HepG2 (cell line): Measurements from ENCODE around the gene CORO1C. TPM values are rescaled to one million over a fixed set of nuclear protein-coding genes. Genes with fewer than 3 reads are reported as not detected.

ENCODE experiments used
- ATAC-seq: fragments of 200-7000 bp; cut with Tn5 transposase; 3 replicates; pipeline ENCODE4 v1.9.1; 2020; ENCODE audit warnings: mild to moderate bottlenecking, moderate library complexity
- BruUV-seq: library from RNA; stranded (reverse); fragments of 400-500 nt; replicated peaks from 2 replicates; lab custom pipeline; 2021; lab: Mats Ljungman, UMichigan
- CTCF ChIA-PET: fragments of 300-600 bp; formaldehyde crosslinking; extraction: SDS; loops from one replicate; lab custom pipeline; 2021; ENCODE audit warnings: low total read pairs, inconsistent platforms, low intra/inter-chr PET ratio; lab: Yijun Ruan, JAX
- POLR2A ChIA-PET: fragments of 350-600 bp; sonication (Branson Sonifier 250); formaldehyde crosslinking; loops from one replicate; lab custom pipeline; 2020; ENCODE audit warnings: antibody characterized with exemption, inconsistent platforms; lab: Yijun Ruan, JAX
- DNase-seq: peaks from one replicate; pipeline ENCODE4 v3.0.0-alpha.2; 2015; ENCODE audit warnings: low spot score
- FAIRE-seq: peaks from 3 replicates; lab custom pipeline; 2011; peaks lifted over from hg19 to GRCh38; lab: Jason Lieb, UNC
- H2AFZ ChIP-seq: one replicate; pipeline ENCODE4 v1.6.1; 2011; ENCODE audit warnings: low read length, inconsistent platforms
- H3K27ac ChIP-seq: fragments of 300-600 bp; 3 replicates; pipeline ENCODE4 v1.8.0; 2011; ENCODE audit warnings: mixed run types, mild to moderate bottlenecking, mixed read lengths, low read length, inconsistent platforms; ENCODE audit not compliant: insufficient read depth; ENCODE audit errors: extremely low read length
- H3K27me3 ChIP-seq, 2 experiments: fragments of 200-600 bp in 1 of 2; 2 replicates in 1 of 2; 3 replicates in 1 of 2; pipeline versions ENCODE4 v1.6.0 to v1.8.0; 2011; ENCODE audit warnings: low read length in 2 of 2, mild to moderate bottlenecking in 2 of 2, moderate library complexity in 2 of 2, inconsistent platforms in 1 of 2; ENCODE audit not compliant: insufficient read depth in 2 of 2, control insufficient read depth in 1 of 2
- H3K36me3 ChIP-seq, 2 experiments: fragments of 200-600 bp in 1 of 2; replicated peaks in 1 of 2; 2 replicates in 1 of 2; 3 replicates in 1 of 2; pipeline versions ENCODE4 v1.5.1 to v1.8.0; 2011; ENCODE audit warnings: low read length in 2 of 2, inconsistent platforms in 1 of 2; ENCODE audit not compliant: insufficient read depth in 2 of 2, control insufficient read depth in 1 of 2
- H3K4me1 ChIP-seq: 2 replicates; pipeline ENCODE4 v1.5.1; 2012; ENCODE audit warnings: low read length, inconsistent platforms; ENCODE audit not compliant: insufficient read depth
- H3K4me2 ChIP-seq: 2 replicates; pipeline ENCODE4 v1.6.0; 2011; ENCODE audit warnings: low read depth, low read length, inconsistent platforms
- H3K4me3 ChIP-seq, 3 experiments: fragments of 200-600 bp in 1 of 3; sonication (generic), shearing (Covaris generic) in 1 of 3; replicated peaks in 1 of 3; 2 replicates each; pipeline ENCODE4 v1.5.1; 2011 to 2016; ENCODE audit warnings: low read length in 3 of 3, inconsistent platforms in 2 of 3, low read depth in 2 of 3, mild to moderate bottlenecking in 2 of 3, control low read depth in 1 of 3, mixed read lengths in 1 of 3; ENCODE audit not compliant: insufficient read depth in 1 of 3
- H3K79me2 ChIP-seq: one replicate; pipeline ENCODE4 v1.6.1; 2011; ENCODE audit warnings: low read length, inconsistent platforms; ENCODE audit not compliant: insufficient read depth
- H3K9ac ChIP-seq: 2 replicates; pipeline ENCODE4 v1.6.0; 2011; ENCODE audit warnings: mild to moderate bottlenecking, low read depth, low read length, inconsistent platforms; ENCODE audit not compliant: insufficient read depth
- H3K9me3 ChIP-seq: 2 replicates; pipeline ENCODE4 v1.5.1; 2012; ENCODE audit warnings: mild to moderate bottlenecking, low read length
- H4K20me1 ChIP-seq: 2 replicates; pipeline ENCODE4 v1.6.0; 2011; ENCODE audit warnings: inconsistent platforms, mild to moderate bottlenecking, low read length, moderate library complexity; ENCODE audit not compliant: insufficient read depth
- CERS6 ChIP-seq: sonication (generic); formaldehyde crosslinking; IDR thresholded peaks from 2 replicates; pipeline ENCODE4 v1.5.0; 2020; ENCODE audit warnings: missing genetic modification reagents
- CHD4 ChIP-seq: fragments of 200-600 bp; sonication (generic); IDR thresholded peaks from 2 replicates; pipeline ENCODE4 v1.7.0; 2017; ENCODE audit warnings: mild to moderate bottlenecking, low read length, borderline replicate concordance
- JDP2 ChIP-seq: sonication (generic); formaldehyde crosslinking; IDR thresholded peaks from 2 replicates; pipeline ENCODE4 v1.8.1; 2022; ENCODE audit warnings: missing genetic modification reagents, borderline replicate concordance
- RBAK ChIP-seq: sonication (generic); formaldehyde crosslinking; IDR thresholded peaks from 2 replicates; pipeline ENCODE4 v1.5.1; 2020; ENCODE audit warnings: mild to moderate bottlenecking, missing genetic modification reagents
- SNRNP70 ChIP-seq: fragments of 200-400 bp; formaldehyde crosslinking; IDR thresholded peaks from 2 replicates; pipeline ENCODE4 v1.6.1; 2017; ENCODE audit warnings: mild to moderate bottlenecking, low read depth, low read length, moderate library complexity
- THAP8 ChIP-seq: sonication (generic); formaldehyde crosslinking; IDR thresholded peaks from 2 replicates; pipeline ENCODE4 v1.5.1; 2020; ENCODE audit warnings: missing genetic modification reagents, mild to moderate bottlenecking, borderline replicate concordance
- ZBTB14 ChIP-seq: sonication (generic); formaldehyde crosslinking; IDR thresholded peaks from 2 replicates; pipeline ENCODE4 v1.4.0; 2020; ENCODE audit warnings: missing genetic modification reagents
- ZKSCAN5 ChIP-seq: sonication (generic); formaldehyde crosslinking; IDR thresholded peaks from 2 replicates; pipeline ENCODE4 v1.5.1; 2020; ENCODE audit warnings: mild to moderate bottlenecking, missing genetic modification reagents
- ZNF329 ChIP-seq: sonication (generic); formaldehyde crosslinking; IDR thresholded peaks from 2 replicates; pipeline ENCODE4 v1.9.0; 2021; ENCODE audit warnings: low read depth, mild to moderate bottlenecking, missing genetic modification reagents
- ZNF550 ChIP-seq: sonication (generic); formaldehyde crosslinking; IDR thresholded peaks from 2 replicates; pipeline ENCODE4 v1.4.0; 2020; ENCODE audit warnings: mild to moderate bottlenecking, missing genetic modification reagents, borderline replicate concordance
- ZNF580 ChIP-seq: IDR thresholded peaks from 2 replicates; pipeline ENCODE4 v1.6.1; 2016; ENCODE audit warnings: low read depth, borderline replicate concordance
- ZNF747 ChIP-seq: sonication (generic); formaldehyde crosslinking; IDR thresholded peaks from 2 replicates; pipeline ENCODE4 v1.8.1; 2023; ENCODE audit warnings: missing genetic modification reagents, mild to moderate bottlenecking, borderline replicate concordance
- WGBS: methylation state at CpG from one replicate; pipeline ENCODE4 v1.1.6; 2017; ENCODE audit warnings: low lambda C conversion rate; 5-methylcytosine and 5-hydroxymethylcytosine counted together
- in situ Hi-C: cut with HindIII; loops from 2 replicates; pipeline ENCODE4 v1.10.0; 2017; ENCODE audit warnings: low pct_unique_long_range_greater_than_20kb; ENCODE audit not compliant: extremely low pct_ligation_motif_present
- intact Hi-C: fragments of 100-400 bp; cut with micrococcal nuclease; formaldehyde crosslinking; loops from one replicate; pipeline ENCODE4 v1.10.0; 2022; ENCODE audit not compliant: unreplicated experiment
- polyA plus RNA-seq, 8 experiments: library from polyadenylated mRNA; depleted of rRNA in 3 of 8; stranded (reverse) in 7 of 8; unstranded in 1 of 8; fragments of >200 nt; fragmentation: Illumina TruSeq in 4 of 8; extraction: Trizol in 4 of 8; gene quantifications; 2 replicates each; pipeline versions ENCODE4 v1.2.1 to v1.2.3, GENCODE V29; 2011 to 2016; ENCODE audit warnings: low read depth in 4 of 8, missing spikeins in 1 of 8, mixed read lengths in 1 of 8; ENCODE audit not compliant: insufficient read depth in 1 of 8
- total RNA-seq, 5 experiments: library from RNA; depleted of rRNA; stranded (reverse); fragments of >200 nt; fragmentation: Illumina TruSeq; extraction: Trizol; gene quantifications; 2 replicates each; pipeline ENCODE4 v1.2.3, GENCODE V29; 2016; ENCODE audit warnings: low read depth in 1 of 5

The CORO1C gene
- total and polyA plus RNA-seq, 2 of the 13 experiments (the other 11 are each of a cell fraction or from before 2014, with no cell fraction given): 73.7 to 131 TPM

GRCh38 chr12:108645686-108646599 is 85.4 kb downstream of the CORO1C start:
- Histone ChIP-seq H3K4me1 (no peaks in the 10 kb centered on the region), H3K79me2 (no peaks in the 10 kb centered on the region), H3K36me3 (peaks cover 23 to 45% of the 10 kb centered on the region in 2 experiments)
- 95% methylated on average over 13 of the region's 15 CpGs for WGBS
- TF ChIP-seq ZBTB14 (CRISPR knock-in tag) (no peak), ZNF550 (CRISPR knock-in tag) (no peak), ZNF580 (CRISPR knock-in tag) (no peak), CERS6 (CRISPR knock-in tag) (no peak), ZNF329 (no peak), ZKSCAN5 (CRISPR knock-in tag) (no peak), RBAK (no peak), ZNF747 (CRISPR knock-in tag) (no peak), CHD4 (no peak), SNRNP70 (no peak), THAP8 (CRISPR knock-in tag) (no peak), JDP2 (CRISPR knock-in tag) (no peak)
- TF ChIP-seq, all 625 proteins: peak for 0
- ATAC-seq: no peak
- Histone ChIP-seq H3K27me3 (no peaks in the 10 kb centered on the region), H3K4me3 (no peak overlapping the region), H3K9ac (no peak overlapping the region), H2AFZ (no peak overlapping the region), H4K20me1 (no peaks in the 10 kb centered on the region; the same call in 1 of the 2 replicates), H3K27ac (no peak overlapping the region), H3K4me2 (no peak overlapping the region), H3K9me3 (no peaks in the 10 kb centered on the region)
- DNase-seq: no peak
- ChIA-PET CTCF (no interaction called here), POLR2A (no interaction called here)
- intact Hi-C loops: no loop called here
- in situ Hi-C loops: no loop called here
- no TSS peak for BruUV-seq
- no peak for FAIRE-seq
